GM19238 (cell line): ENCODE data around the gene GPI.

Experiments used
- DNase-seq: peaks from one replicate; pipeline ENCODE4 v3.0.0; 2011; ENCODE audit warnings: low spot score; ENCODE audit not compliant: insufficient read length

GPI gene

DNA sequence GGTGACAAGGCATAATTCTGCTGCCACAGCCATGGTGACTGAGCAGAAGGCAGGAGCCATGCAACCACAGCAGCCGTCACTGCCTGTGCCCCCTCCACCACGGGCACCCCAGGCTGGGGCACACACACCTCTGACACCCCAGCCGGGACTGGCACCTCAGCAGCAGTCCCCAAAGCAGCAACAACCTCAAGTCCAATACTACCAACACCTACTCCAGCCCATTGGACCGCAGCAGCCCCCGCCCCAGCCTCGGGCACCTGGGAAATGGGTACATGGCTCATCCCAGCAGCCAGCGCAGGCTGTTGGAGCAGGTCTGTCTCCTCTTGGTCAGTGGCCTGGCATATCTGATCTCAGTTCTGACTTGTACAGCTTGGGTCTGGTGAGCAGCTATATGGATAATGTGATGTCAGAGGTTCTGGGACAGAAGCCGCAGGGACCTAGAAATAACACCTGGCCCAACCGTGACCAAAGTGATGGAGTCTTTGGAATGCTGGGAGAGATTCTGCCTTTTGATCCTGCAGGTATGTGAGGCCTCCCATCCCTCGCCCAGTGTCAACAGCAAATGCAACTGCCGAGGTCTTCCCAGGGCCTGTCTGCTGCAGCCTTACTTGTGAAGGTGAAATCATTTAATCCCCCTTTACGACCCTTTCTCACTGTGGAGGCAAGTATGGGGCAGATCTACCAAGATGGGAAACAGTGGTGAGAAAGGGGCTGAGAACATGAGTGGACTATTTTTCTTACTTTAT, 22.9 kb upstream of the GPI start:
- DNase-seq: no peak

GRCh38 chr19:34343751-34344150, 21.2 kb upstream of the GPI start:
- no peak for DNase-seq

DNA sequence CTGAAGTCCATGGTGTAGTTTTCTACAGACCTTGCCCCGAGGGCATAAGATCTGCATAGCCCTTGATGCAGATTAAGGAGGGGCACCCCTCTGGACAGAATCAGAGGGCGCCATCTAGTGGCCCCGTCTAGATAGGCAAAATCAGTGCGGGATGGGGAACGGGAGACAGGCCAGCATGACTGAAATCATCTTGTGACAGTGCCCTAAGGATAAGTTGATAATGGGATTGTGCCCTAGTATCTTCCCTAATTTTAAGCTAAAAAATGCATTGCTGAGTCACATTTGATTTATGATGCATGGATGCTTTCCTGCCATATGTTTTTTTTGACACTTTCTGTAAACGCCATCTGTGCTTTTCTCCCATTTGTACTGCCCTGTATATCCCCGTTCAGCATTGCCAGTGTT, 19.0 kb upstream of the GPI start:
- DNase-seq: peak; percentile 49

DNA sequence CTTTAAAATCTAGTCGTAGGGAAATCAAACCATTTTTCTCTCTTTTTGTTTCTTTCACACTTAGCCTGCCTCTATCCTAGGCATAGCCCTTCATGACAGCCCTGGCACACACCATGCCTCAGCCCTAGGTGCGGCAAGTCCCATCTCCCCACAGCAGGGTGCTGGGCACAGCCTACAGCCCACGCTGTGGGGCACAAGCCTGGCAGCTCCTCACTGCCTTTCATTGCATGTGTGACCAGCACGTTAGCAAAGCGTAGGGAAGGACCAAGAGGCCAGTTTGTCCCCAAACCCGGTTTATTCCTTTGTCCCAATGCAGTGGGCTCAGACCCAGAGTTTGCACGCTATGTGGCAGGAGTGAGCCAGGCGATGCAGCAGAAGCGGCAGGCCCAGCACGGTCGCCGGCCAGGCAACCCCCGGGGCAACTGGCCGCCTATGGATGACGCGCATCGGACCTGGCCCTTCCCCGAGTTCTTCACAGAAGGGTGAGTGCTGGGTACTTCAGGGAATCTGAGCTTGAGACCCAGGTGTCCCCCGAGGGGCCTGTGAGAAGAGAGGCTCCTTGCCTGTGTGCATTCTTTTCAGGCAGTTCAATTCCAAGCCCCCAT, 17.3 kb upstream of the GPI start:
- no peak for DNase-seq

- no peak for DNase-seq
Measured at GRCh38 chr19:34348899-34349487, 16.0 kb upstream of the GPI start.

DNA sequence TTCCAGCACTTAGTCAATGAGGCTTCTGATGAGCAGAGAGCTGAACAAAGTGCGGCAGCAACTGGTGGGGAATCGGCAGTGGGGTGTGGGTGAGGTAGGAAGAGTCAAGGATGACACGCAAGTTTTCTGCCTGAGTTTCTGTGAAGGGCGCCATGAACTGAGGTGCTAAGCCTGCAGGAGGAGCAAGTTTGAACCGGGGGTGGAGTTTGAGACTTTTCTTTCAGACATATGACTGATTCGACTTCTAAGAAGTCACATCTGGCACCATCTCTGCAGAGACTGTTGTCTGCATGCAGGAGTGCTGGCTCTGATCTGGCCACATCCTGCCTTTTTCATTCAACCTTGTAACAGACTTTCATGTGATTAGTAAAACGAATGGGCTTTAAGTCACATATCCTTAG, 14.8 kb upstream of the GPI start:
- no peak for DNase-seq

DNA sequence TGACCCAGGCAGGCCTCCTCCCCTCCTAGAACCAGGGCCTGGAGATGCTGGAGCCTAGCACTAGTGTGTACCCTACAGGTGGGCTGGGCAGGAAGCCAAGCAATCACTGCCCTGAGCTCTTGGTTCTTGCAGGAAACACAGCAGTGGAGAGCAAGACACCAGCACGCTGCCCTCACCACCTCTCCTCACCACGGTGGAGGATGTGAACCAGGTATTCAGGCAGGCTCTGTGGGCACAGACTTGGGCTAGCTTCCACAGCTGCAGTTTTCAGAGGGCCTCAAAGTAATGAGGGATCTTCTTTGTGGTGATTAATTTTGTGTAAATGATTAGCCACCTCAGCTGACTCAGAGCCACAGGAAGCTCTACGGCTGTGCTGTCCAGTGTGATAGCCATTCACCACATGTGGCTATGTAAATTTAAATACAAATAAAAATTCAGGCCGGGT, 13.6 kb upstream of the GPI start:
- no peak for DNase-seq

GRCh38 chr19:34353546-34353945, 11.4 kb upstream of the GPI start:
- DNase-seq: no peak

- no peak for DNase-seq
Measured at GRCh38 chr19:34355201-34355600, 9.8 kb upstream of the GPI start.

DNA sequence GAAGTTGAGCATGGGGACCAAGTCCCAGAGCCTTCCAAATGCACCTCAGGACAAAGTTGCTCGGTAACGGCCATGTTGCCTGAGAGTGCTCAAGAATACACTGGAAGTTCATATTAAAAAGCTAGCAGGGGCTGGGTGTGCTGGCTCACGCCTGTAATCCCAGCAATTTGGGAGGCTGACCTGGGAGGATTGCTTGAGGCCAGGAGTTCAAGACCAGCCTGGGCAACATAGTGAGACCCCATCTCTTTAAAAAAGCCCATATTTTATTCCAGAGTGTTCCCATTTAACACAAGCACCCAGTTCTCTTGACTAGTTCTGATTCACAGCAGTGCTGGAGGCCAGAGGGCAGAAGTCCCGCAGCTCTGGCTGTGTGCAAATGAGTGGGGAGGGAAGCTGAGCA, 8.1 kb upstream of the GPI start:
- no peak for DNase-seq

DNA sequence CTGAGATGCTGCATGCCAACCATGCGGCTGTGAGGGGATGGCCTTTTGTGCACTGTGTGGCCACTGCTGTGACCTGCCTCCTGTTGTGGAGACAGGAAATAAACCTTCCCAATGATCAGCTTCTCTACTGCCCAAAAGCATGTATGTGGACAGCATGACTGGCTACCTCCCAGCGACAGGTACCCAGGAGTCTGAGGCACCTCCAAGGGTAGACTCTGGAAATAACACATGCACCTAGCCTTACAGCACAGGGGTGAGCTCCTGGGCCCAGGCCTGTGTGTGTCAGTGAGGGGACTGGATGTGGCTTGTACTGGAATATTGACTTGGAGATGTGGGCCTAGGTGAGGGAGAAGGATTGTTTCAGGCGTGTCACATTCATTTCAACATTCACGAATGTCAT, 7.6 kb upstream of the GPI start:
- DNase-seq: no peak

DNA sequence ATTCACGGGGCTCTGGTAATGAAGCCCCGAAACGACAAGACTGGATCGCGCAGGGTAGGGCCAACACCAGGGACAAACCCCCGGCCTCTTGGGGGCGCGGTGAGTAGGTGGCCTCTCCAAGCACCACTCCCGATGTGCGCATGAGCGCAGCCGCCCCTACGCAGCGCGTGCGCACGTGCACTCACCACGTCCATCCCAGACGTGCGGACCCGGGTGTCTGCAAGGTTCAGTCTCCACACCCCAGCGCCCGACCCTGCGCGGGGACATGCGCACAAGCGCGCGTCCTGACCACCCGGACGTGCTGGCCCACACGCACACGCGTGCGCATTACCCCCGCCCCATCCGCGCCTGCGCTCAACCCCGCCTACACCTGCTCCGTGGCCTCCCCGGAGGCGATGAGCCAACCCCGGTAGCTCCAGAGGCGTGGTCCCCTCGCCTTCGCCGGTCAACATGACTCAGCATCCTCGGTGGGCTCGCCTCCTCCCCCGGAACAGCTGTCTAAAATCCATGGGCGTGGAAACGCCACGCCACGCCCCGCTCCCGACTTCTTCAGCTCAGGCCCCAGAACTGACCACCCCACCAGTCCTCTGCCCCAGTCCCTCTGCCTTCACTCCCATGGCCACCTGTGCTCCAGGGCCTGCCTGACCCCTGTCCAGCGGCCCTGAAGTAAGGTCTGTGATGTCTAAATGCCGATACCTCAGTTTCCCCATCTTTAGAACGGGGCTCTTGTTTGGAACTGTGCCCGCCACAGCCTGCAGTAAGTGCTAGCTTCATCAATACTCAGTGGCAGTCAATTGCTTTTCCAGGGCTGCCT, 5.6 kb upstream of the GPI start:
- peak; percentile 95 for DNase-seq

- no peak for DNase-seq
Measured at GRCh38 chr19:34359954-34360315, 5.1 kb upstream of the GPI start.

DNA sequence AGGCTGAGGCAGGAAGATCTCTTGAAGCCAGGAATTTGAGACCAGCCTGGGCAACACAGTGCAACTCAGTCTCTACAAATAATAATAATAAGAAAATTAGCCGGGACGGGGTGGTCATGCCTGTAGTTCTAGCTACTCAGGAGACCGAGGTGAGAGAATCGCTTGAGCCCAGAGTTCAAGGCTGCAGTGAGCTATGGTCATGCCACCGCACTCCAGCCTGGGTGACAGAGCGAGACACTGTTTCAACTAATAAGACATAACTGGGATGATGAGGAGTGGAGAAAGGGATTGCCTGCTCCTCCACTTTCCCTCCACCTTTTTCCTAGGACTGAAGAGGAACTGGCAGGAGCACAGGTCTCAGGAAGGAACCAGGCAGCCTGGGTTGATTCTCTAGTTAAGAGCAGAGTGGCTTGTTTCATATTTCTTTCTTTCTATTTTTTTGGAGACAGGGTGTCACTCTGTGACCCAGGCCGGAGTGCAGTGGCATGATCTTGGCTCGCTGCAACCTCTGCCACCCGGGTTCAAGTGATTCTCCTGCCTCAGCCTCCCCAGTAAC, 4.6 kb upstream of the GPI start:
- DNase-seq: no peak

DNA sequence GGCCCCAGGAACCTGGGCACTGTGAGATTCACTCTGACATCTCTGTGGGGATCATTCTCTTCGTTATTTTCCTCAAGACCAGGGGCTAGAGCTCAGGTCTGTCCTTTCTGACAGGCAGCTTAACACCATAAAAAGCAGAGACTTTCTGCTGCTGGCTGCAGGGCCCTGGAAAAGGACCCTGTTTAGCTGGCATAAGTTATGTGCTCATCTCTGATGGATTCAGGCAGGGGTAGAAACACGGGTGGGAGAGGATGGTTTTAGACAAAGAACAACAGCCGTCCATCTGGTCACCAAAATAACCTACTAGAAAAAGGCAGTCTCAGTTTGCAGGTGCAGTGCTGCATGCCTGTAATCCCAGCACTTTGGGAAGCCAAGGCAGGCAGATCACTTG, 2.3 kb upstream of the GPI start:
- no peak for DNase-seq

DNA sequence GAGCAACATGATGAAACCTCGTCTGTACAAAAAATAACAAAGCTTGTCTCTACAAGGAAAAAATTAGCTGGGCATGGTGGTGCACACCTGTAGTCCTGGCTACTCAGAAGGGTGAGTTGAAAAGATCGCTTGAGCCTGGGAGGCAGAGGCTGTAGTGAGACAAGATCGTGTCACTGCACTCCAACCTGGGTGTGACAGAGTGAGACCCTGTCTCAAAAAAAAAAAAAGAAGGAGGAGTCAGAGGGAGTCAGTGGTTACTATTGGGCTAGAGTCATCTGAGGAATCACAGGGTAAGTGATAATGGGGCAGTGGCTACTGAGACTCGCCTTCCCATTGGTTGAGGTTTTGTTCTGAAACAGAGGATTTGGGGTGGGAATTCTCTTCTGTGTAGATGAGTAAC, 1.9 kb upstream of the GPI start:
- DNase-seq: no peak

- no peak for DNase-seq
Measured at GRCh38 chr19:34363930-34364329, 1.1 kb upstream of the GPI start.

- no peak for DNase-seq
Measured at GRCh38 chr19:34364462-34364829, 550 bp upstream of the GPI start.

DNA sequence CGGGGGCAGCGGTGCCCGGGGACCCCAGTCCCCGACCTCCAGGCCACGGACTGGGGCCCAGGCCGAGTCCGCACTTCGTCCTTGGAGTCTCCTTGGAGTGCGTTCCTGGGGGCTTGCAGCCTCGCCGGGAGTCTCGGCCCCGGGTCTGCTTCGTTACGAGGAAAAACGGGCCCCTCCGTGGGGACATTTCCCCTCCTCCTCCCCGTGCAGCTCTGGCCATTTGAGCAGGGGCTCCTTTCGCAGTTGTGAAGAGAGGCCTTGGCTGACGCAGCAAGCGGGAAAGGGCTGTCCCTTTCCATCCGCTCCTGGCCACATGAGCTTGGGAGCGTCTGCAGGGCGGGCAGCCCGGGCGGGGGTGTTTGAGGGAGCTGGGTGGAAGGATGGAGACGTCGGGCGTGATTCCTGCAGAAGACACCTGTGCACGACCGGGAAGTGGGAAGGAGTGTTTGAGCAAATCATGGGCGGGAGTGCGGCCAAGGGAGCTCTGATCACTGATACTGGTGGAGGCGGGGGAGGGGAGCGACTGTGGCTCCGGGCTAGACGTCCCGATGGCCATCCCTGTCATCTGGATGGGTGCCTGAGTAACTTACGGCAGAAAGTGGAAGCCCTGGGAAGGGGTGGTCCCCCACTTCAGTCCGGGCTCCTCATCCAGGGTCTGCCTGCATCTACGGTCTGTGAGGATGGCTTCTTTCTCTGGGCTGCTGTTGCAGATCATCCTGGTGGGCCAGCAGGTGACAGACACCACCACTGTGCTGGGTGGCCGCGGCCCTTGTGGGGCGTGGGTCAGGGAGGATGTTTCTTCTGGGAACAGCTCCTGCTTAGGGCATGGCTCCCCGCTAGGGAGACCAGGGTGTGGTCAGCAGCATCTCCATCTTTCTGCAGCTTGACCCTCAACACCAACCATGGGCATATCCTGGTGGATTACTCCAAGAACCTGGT, 736 bp downstream of the GPI start:
- peak; percentile 24 for DNase-seq

- DNase-seq: no peak
Measured at GRCh38 chr19:34366738-34367623, 2.0 kb downstream of the GPI start.
